Esophagus squamous epithelium (tissue), 5 donors: Measurements from ENCODE around the gene SCN5A. TPM values are rescaled to one million over a fixed set of nuclear protein-coding genes. Genes with fewer than 3 reads are reported as not detected.

ENCODE experiments used
- DNase-seq: peaks from one replicate; lab custom pipeline; 2025; lab: John Stamatoyannopoulos, UW
- H3K27ac ChIP-seq, 4 donors: fragments of 200-600 bp; sonication (generic); one replicate each; pipeline ENCODE4 v1.5.1; 2016 to 2019; ENCODE audit warnings: mild to moderate bottlenecking in 1 of 4
- H3K27me3 ChIP-seq, 4 donors: fragments of 200-600 bp; sonication (generic); 1 replicate in 3 of 4; 2 replicates in 1 of 4; pipeline versions ENCODE4 v1.5.1 to v1.6.0; 2017 to 2021; ENCODE audit warnings: antibody characterized with exemption in 1 of 4
- H3K36me3 ChIP-seq, 3 donors: fragments of 200-600 bp; sonication (generic); one replicate each; pipeline ENCODE4 v1.5.1; 2016 to 2019
- H3K4me1 ChIP-seq, 3 donors: fragments of 200-600 bp; sonication (generic); one replicate each; pipeline ENCODE4 v1.5.1; 2017 to 2019
- H3K4me3 ChIP-seq, 4 donors: fragments of 200-600 bp; sonication (generic); 1 replicate in 3 of 4; 2 replicates in 1 of 4; pipeline ENCODE4 v1.5.1; 2016 to 2019; ENCODE audit warnings: mild to moderate bottlenecking in 2 of 4, moderate library complexity in 1 of 4
- H3K9me3 ChIP-seq, 3 donors: fragments of 200-600 bp; sonication (generic); one replicate each; pipeline ENCODE4 v1.5.1; 2016 to 2019
- POLR2A ChIP-seq, 4 donors: fragments of 450-650 bp; IDR thresholded peaks; one replicate each; pipeline ENCODE4 v1.6.1; 2017; ENCODE audit warnings: antibody characterized with exemption in 4 of 4, mild to moderate bottlenecking in 4 of 4, moderate library complexity in 3 of 4
- WGBS, 2 donors: methylation state at CpG; one replicate each; pipeline ENCODE4 v1.1.5; 2018; 5-methylcytosine and 5-hydroxymethylcytosine counted together
- intact Hi-C: fragments of 100-400 bp; cut with DNase I; formaldehyde crosslinking; loops from one replicate; pipeline ENCODE4 v1.15.0; 2022
- total RNA-seq, 4 donors: library from RNA; depleted of rRNA; stranded (reverse); fragments of >200 nt; gene quantifications; one replicate each; pipeline ENCODE4 v1.1.0, GENCODE V29; 2016
- TF ChIP-seq, protein P1 (sequence below), 6 experiments: fragments of 450-650 bp in 4 of 6; fragments of 200-600 bp in 2 of 6; sonication (generic) in 2 of 6; IDR thresholded peaks; one replicate each; pipeline ENCODE4 v1.5.1; 2016 to 2019; ENCODE audit warnings: antibody characterized with exemption in 6 of 6, mild to moderate bottlenecking in 4 of 6, moderate library complexity in 4 of 6
- donor health status: DM: yes; HTN: yes; CAD: no.

The SCN5A gene
- total RNA-seq, 4 donors from 2014 or later: 0.09 to 0.38 (median 0.18) TPM; not detected in 1

DNA sequence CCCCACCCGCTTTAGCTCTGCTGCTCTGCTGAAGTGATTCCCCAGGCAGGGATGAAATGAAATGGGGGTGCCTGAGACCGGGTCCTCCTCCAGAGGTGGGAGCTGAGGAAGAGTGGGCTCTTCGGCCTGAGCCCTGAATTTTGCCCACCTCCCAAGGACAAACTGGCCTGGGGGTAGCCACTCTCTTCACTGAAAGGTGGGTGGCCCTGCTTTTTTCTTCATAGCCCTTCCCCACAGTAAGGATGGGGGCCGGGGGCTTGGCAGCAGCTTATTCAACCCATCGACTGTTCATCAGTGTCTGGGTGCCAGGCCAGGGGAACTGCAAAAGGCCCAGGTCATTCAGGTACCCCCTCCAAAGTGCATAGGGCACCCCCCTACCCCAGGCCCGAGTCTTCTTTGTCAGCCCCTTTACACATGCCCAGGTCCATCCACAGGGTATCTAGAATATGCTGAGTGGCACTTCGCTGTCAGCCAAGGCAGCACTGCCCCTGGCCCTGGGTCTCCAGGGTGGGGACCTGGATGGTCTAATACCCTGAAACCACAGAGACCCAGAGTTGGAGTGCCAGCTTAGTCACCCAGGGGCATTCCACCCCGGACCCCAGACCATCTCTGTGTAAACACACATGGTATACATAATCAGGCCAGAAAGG, 7.9 kb downstream of the SCN5A start:
- intact Hi-C loops: no loop called here
- DNase-seq: no peak
- no peaks in the 10 kb centered on the region for H3K36me3 ChIP-seq
- 73 to 100% methylated on average over 3 of the region's 8 CpGs for WGBS, 2 donors
- H3K27me3 ChIP-seq: peaks cover 0 to 61% (median 0%) of the 10 kb centered on the region in 4 donors
- no peaks in the 10 kb centered on the region for H3K9me3 ChIP-seq
- H3K4me1 ChIP-seq: no peaks in the 10 kb centered on the region
- no peak for TF ChIP-seq POLR2A (IDR thresholded peaks at IDR 0.05)
- TF ChIP-seq, protein P1, sequence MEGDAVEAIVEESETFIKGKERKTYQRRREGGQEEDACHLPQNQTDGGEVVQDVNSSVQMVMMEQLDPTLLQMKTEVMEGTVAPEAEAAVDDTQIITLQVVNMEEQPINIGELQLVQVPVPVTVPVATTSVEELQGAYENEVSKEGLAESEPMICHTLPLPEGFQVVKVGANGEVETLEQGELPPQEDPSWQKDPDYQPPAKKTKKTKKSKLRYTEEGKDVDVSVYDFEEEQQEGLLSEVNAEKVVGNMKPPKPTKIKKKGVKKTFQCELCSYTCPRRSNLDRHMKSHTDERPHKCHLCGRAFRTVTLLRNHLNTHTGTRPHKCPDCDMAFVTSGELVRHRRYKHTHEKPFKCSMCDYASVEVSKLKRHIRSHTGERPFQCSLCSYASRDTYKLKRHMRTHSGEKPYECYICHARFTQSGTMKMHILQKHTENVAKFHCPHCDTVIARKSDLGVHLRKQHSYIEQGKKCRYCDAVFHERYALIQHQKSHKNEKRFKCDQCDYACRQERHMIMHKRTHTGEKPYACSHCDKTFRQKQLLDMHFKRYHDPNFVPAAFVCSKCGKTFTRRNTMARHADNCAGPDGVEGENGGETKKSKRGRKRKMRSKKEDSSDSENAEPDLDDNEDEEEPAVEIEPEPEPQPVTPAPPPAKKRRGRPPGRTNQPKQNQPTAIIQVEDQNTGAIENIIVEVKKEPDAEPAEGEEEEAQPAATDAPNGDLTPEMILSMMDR (IDR thresholded peaks at IDR 0.05): no peak
- no peak overlapping the region for H3K27ac ChIP-seq
- H3K4me3 ChIP-seq: no peak overlapping the region

DNA sequence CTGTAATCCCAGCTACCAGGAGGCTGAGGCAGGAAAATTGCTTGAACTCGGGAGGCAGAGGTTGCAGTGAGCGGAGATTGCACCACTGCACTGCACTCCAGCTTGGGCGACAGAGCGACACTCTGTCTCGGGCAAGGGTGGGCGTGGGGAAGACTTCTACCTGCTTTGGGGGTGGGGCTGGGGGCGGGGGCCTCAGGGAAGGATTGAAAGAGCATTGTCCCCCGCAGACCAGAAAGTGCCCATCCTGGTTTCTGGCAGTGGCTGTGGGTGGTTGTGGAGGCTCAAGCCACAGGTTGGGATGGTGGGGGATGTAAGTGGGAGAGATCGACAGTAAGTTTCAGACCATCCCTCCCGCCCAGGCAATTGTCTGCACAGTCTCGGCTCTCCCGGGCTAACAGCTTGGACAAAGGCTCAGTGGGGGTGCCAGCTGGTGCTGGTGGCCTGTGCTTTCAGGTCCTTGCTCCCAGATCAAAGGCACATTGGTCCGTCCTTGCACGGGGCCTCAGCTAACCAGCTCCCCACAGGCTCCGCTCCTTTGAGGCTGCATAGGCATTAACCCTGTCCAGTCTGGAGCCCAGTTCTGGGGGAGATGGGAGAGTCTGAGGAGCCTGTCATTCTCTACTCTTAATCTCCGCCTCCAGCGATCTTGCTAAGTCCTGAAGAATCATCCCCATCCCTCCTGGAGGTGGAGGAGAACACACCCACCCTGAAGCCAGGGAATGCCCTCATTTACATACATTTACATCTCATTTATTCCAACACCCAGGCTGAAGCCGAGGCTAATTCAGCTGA, 8.6 kb downstream of the SCN5A start:
- H3K4me1 ChIP-seq: no peaks in the 10 kb centered on the region
- 33 to 76% methylated on average over 5 to 10 of the region's 18 CpGs for WGBS, 2 donors
- H3K36me3 ChIP-seq: no peaks in the 10 kb centered on the region
- no peaks in the 10 kb centered on the region for H3K9me3 ChIP-seq
- no peak overlapping the region for H3K4me3 ChIP-seq
- peaks cover 0 to 57% (median 0%) of the 10 kb centered on the region in 4 donors for H3K27me3 ChIP-seq
- TF ChIP-seq, protein P1 (IDR thresholded peaks at IDR 0.05): no peak
- no peak for TF ChIP-seq POLR2A (IDR thresholded peaks at IDR 0.05)
- H3K27ac ChIP-seq: no peak overlapping the region
- DNase-seq: no peak
- intact Hi-C loops: no loop called here

DNA sequence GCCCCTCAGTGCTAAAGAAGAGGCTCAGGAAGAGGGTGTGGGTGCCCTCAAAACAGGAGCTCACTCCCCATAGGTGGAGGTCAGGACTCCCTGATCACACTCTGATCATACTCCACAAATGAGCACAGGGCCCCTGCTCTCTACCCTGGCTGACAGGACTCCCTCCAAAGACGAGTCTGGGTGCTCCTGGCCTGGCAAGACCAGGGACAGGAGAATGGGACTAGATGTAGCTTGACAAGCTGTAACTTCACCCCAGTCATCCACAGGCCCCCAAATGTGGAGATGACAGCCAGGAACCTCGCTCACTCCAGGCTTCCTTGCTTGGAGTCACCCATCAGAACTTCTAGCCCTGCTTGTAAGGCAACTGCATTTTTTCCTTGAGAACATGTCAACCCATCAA, 11.1 kb downstream of the SCN5A start:
- H3K27ac ChIP-seq: no peak overlapping the region

DNA sequence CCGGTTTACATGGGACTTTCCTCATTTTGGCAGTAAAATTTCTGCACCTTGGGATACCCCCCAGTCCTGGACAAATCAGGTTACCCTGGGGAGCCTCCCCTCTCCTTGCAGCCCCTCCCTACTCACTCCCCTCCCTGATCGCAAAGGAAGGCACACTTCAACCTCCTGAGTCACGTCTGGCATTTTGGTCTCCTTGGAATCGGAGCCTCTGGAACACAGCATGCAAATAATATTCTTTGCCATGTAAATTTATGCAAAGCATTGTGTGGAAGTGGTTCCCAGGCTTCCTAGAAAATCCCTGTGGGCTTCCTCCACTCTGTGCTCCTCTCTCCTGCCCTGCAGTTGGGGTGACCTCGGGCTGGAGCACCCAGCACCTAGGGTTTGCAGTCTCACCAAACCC, 11.6 kb downstream of the SCN5A start:
- Histone ChIP-seq H3K4me3 (no peak overlapping the region), H3K27me3 (peaks cover 0 to 32% (median 0%) of the 10 kb centered on the region in 4 donors), H3K4me1 (no peaks in the 10 kb centered on the region), H3K27ac (no peak overlapping the region), H3K36me3 (no peaks in the 10 kb centered on the region), H3K9me3 (no peaks in the 10 kb centered on the region)
- intact Hi-C loops: no loop called here
- no peak for DNase-seq
- WGBS, 2 donors: 35% methylated on average over 4 to 5 of the region's 5 CpGs
- TF ChIP-seq, protein P1 (IDR thresholded peaks at IDR 0.05): no peak
- TF ChIP-seq POLR2A (IDR thresholded peaks at IDR 0.05): no peak

More for the DNA sequence above, 11.1 kb downstream of the SCN5A start:
- Histone ChIP-seq H3K27me3 (peaks cover 0 to 35% (median 0%) of the 10 kb centered on the region in 4 donors), H3K9me3 (no peaks in the 10 kb centered on the region), H3K4me1 (no peaks in the 10 kb centered on the region), H3K36me3 (no peaks in the 10 kb centered on the region), H3K4me3 (no peak overlapping the region)
- intact Hi-C loops: no loop called here
- WGBS, 2 donors: 56 to 100% methylated on average over 1 to 2 of the region's 2 CpGs
- TF ChIP-seq, protein P1 (IDR thresholded peaks at IDR 0.05): no peak
- TF ChIP-seq POLR2A (IDR thresholded peaks at IDR 0.05): no peak
- DNase-seq: no peak

DNA sequence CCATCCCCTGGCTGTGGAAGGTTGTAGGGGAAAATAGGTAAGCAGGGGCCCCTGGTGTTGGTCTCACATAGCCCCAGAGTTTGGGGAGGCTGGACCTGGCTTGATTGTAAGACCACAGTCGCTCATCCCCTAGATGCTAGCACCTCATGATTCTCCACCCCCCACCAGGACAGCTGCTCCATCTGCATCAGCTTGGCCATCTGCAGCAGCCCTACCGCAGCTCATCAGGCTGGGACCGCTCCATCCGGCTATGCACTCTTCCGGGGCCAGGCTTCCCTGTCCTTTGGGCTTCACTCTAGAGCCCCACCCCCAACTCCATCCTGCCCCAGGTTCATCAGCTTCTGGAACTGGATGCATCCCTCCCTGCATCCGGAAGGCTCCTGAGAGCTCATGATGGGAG, 12.6 kb downstream of the SCN5A start:
- Histone ChIP-seq H3K9me3 (no peaks in the 10 kb centered on the region), H3K27ac (no peak overlapping the region), H3K4me3 (no peak overlapping the region), H3K4me1 (no peaks in the 10 kb centered on the region), H3K36me3 (no peaks in the 10 kb centered on the region), H3K27me3 (peaks cover 0 to 29% (median 0%) of the 10 kb centered on the region in 4 donors)
- DNase-seq: no peak
- TF ChIP-seq POLR2A (IDR thresholded peaks at IDR 0.05): no peak
- TF ChIP-seq, protein P1 (IDR thresholded peaks at IDR 0.05): no peak
- intact Hi-C loops: no loop called here
- WGBS, 2 donors: 87 to 90% methylated on average over 3 to 5 of the region's 6 CpGs
